ENCODE measurements around the gene LMCD1.

LMCD1 gene

GRCh38 chr3:8608791-8609467 is 107.3 kb downstream of the LMCD1 start:
- TF ChIP-seq FOXP2 (optimal IDR thresholded peaks at IDR 0.05; ENCODE audit: borderline replicate concordance, extremely low read depth, extremely low read length, insufficient read depth) (no peak), SIN3A (IDR thresholded peaks at IDR 0.05; ENCODE audit: borderline replicate concordance, insufficient read depth, low read length) (no peak), TAF1 (IDR thresholded peaks at IDR 0.05; ENCODE audit: borderline replicate concordance, insufficient read depth, low read length) (no peak), REST (IDR thresholded peaks at IDR 0.05; ENCODE audit: insufficient read depth in 1 of 2, low read depth in 2 of 2, low read length in 2 of 2) (no peak), POLR2AphosphoS5 (IDR thresholded peaks at IDR 0.05; ENCODE audit: low read depth, low read length) (no peak)

DNA sequence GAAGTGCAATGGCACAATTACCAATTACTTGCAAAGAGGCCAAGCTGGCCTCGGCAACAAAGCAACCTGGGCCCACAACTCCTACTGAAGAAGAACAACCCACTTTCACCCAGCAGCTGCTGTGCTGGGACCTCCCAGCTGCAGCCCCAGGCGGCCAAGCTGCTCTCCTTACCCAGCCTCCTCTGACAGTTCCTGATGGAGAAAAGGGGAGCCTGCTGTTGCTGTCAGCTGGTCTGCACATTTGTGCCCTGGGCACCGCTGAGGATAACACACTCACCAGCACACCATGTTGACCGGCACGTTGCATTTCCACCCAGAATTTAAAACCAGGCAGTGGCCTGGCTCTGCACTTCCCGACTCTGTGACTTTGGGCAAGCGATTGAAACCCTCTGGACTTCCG is 109.3 kb downstream of the LMCD1 start:
- TF ChIP-seq FOXP2 (optimal IDR thresholded peaks at IDR 0.05; ENCODE audit: borderline replicate concordance, extremely low read depth, extremely low read length, insufficient read depth) (no peak), TAF1 (IDR thresholded peaks at IDR 0.05; ENCODE audit: borderline replicate concordance, insufficient read depth, low read length) (no peak), SIN3A (IDR thresholded peaks at IDR 0.05; ENCODE audit: borderline replicate concordance, insufficient read depth, low read length) (no peak), POLR2AphosphoS5 (IDR thresholded peaks at IDR 0.05; ENCODE audit: low read depth, low read length) (no peak), REST (IDR thresholded peaks at IDR 0.05; ENCODE audit: insufficient read depth in 1 of 2, low read depth in 2 of 2, low read length in 2 of 2) (no peak)

GRCh38 chr3:8617921-8618320 is 116.3 kb downstream of the LMCD1 start:
- no peak for TF ChIP-seq TAF1 (IDR thresholded peaks at IDR 0.05; ENCODE audit: borderline replicate concordance, insufficient read depth, low read length)
- no peak for TF ChIP-seq SIN3A (IDR thresholded peaks at IDR 0.05; ENCODE audit: borderline replicate concordance, insufficient read depth, low read length)
- TF ChIP-seq REST (IDR thresholded peaks at IDR 0.05; ENCODE audit: insufficient read depth in 1 of 2, low read depth in 2 of 2, low read length in 2 of 2), result no peak
- no peak for TF ChIP-seq FOXP2 (optimal IDR thresholded peaks at IDR 0.05; ENCODE audit: borderline replicate concordance, extremely low read depth, extremely low read length, insufficient read depth)
- no peak for TF ChIP-seq POLR2AphosphoS5 (IDR thresholded peaks at IDR 0.05; ENCODE audit: low read depth, low read length)

DNA sequence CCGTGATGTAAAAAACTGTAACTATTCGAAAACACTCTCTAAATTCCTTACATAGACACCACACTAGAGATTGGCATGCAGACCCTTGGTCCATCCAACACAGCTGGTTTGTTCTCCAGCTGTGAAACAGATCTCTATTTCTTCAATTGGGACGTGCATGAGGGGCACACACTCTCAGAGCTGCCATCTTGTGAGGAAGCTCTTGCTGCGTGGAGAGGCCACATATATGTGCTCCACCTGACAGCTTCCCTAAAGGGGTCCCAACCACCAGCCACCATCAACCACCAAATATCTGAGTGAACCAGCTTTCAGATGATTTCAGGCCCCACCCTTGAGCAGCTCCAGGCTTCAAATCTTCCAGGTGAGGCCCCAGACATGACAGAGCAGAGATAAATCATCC is 117.3 kb downstream of the LMCD1 start:
- no peak for TF ChIP-seq REST (IDR thresholded peaks at IDR 0.05; ENCODE audit: insufficient read depth in 1 of 2, low read depth in 2 of 2, low read length in 2 of 2)
- no peak for TF ChIP-seq FOXP2 (optimal IDR thresholded peaks at IDR 0.05; ENCODE audit: borderline replicate concordance, extremely low read depth, extremely low read length, insufficient read depth)
- no peak for TF ChIP-seq POLR2AphosphoS5 (IDR thresholded peaks at IDR 0.05; ENCODE audit: low read depth, low read length)
- TF ChIP-seq TAF1 (IDR thresholded peaks at IDR 0.05; ENCODE audit: borderline replicate concordance, insufficient read depth, low read length), result no peak
- TF ChIP-seq SIN3A (IDR thresholded peaks at IDR 0.05; ENCODE audit: borderline replicate concordance, insufficient read depth, low read length), result no peak

All from PFSK-1 (cell line).